GM18909 (cell line): ENCODE measurements around the gene ZFAND2B.

ENCODE experiments used
- ATAC-seq: cut with Tn5 transposase; IDR thresholded peaks from one replicate; pipeline ENCODE4 v1.9.1; 2021; ENCODE audit warnings: mild to moderate bottlenecking; ENCODE audit not compliant: unreplicated experiment, poor library complexity

Gene ZFAND2B

DNA sequence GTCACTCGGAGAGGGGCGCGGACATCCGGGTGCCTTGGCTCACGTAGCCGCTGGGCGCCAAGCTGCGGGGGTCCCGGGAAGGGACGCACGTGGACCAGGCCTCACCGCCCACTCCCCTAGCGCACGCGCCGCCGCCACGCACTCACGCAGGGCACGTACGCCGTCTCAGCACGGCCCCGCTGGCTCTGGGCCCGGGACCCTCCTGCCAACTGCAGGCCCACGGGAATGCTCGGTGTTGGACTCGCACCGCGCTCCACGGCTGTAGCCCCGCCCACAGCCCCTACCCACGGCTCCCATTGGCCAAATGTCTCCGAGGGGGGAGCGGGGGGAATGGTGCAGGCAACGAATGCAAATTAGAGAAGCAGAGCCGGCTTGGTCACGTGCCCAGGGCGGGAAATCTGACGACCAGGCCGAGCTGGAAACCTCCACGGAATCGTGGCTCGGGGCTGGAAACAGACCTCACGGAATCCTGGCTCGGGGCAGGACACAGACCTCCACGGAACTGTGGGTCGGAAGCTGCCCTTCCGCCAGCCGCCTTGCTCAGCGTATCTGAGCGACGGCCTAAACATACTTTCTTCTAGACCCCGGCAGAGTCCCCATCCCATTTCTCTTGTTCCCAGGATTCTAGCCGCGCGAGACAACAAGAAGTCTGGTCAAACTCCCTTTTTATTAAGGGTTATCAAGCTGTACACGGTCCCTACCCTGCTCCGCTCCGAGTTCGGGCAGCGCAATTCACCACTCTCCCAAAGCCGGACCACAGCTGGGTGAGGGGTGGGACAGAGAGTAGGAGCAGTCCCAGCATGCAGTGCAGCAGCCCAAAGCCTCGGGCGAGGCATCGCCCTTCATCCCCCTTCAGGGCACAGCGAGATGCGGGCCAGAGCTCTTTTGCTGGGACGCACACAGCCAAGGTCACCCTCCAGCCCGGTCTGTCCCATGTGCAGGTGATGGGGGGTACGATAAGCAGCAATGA, 12.4 kb downstream of the ZFAND2B start, which contains the start of gene ABCB6:
Gene ABCB6, minus strand, starts transcription at position 227 of the 970 bp plus-strand sequence. CDS start 285 bp downstream, outside the sequence.
- peak; percentile 81 for ATAC-seq

- no peak for ATAC-seq
These were observed 13.4 kb downstream of the ZFAND2B start for GRCh38 chr2:219219784-219220532.

GRCh38 chr2:219220652-219221402, 14.2 kb downstream of the ZFAND2B start:
- no peak for ATAC-seq

GRCh38 chr2:219221957-219222518, 15.5 kb downstream of the ZFAND2B start:
- no peak for ATAC-seq

- no peak for ATAC-seq
These were observed 17.4 kb downstream of the ZFAND2B start for GRCh38 chr2:219223831-219224610.

GRCh38 chr2:219225350-219225749, 18.8 kb downstream of the ZFAND2B start:
- no peak for ATAC-seq

DNA sequence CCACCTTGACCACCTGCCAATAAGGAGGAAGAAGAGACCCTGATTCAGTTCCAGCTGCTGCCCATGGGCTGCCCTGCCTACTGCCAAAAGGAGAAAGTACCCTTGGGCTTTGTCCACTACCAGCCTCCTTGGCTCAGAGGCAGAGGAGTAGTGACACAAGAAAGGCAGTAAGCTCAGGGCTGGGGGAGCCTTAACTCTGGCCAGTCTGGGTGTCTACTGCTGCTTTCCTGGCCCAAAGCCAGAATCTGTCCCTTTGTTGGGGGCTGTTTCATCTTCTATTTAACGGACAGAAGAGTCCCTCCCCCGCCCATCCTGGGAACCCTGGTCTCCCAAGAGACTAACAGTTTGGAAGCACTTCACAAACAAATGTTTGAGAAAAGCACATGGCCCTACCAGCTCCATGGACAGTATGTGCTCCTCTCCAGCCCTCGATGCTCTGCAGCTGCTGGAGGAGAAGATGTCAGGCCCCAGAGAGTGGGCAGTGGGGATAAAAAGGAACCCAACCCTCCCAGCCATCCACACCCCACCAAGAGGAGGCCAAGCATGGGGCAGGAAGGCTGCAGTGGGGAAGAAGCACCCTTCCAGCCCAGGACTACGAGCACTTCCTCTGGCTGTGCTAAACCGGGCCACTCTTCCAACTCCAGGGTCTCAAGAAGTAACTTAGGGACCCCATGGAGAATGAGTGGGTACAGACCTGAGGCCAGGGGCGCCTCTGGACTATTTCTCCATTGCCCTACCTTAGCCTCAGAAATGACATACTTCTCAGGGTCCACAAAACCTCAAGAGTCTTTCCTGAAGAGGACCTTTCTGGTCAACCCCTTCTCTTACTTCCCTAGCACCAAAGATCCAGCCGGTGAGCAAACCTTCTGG, 21.7 kb downstream of the ZFAND2B start:
- ATAC-seq = no peak

GRCh38 chr2:219228911-219229304, 22.3 kb downstream of the ZFAND2B start:
- ATAC-seq = no peak

DNA sequence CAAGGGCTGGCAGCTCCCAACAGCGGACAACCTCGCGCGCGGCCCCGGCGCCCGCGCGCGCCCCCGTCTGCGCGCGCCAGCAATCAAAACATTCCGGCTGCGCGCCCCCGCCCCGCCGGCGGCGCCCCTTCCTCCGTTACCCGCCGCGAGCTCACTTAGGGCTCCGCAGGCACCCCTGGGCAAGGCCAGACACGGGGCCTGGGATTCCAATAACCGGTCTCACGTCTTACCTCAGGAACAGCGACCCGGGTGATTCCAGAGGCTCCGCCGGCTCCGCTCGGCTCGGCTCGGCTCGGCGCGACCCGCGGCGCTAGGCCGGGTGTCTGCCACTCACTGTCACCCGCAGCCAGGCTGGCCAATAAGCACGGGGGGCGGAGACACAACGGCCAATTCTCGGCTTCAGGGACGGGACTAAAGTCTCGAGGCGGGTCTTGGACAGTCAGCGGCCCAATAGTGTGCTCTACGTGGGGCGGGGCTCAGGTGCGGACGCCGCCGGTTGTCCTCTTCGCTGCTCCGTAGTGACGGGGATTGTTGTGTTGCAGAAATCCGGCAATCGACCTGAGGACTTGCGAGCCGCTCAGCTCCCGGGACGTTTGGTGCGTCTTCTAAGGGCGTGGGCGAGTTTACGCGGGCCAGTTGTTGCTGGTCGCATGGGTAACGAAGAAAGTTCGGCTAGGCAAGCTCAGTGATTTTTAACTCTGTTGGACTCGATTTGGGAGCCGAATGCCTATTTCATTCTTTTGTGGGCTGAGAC, 22.9 kb downstream of the ZFAND2B start, which contains the start of the genes ANKZF1 and ATG9A:
Gene ANKZF1, plus strand, starts transcription at position 502 of the 754 bp plus-strand sequence. CDS start 452 bp downstream, outside the sequence.
Gene ATG9A, minus strand, starts transcription at position 332 of the 754 bp plus-strand sequence. CDS start 1,612 bp downstream, outside the sequence.
- peak; percentile 97 for ATAC-seq

GRCh38 chr2:219230059-219230540, 23.5 kb downstream of the ZFAND2B start:
- peak; percentile 19 for ATAC-seq

DNA sequence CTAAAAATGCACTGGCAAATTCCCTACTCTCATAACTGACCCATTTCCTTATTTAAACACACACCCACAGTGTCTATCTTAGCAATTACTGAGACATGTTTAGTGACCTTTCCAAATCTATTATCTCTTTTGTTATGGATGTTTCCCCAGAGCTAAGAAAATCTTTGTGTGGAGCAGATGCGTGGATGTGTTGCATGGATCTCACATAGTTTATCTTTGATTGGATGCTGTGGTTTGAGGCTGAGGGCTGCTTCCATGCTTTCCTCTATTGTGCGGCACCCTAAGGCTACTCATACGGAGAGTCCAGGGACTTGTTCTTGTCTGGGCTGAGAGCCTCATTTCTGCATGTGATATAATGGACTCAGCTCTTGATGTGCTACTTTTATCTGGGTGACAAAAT, 27.7 kb downstream of the ZFAND2B start:
- ATAC-seq = no peak

DNA sequence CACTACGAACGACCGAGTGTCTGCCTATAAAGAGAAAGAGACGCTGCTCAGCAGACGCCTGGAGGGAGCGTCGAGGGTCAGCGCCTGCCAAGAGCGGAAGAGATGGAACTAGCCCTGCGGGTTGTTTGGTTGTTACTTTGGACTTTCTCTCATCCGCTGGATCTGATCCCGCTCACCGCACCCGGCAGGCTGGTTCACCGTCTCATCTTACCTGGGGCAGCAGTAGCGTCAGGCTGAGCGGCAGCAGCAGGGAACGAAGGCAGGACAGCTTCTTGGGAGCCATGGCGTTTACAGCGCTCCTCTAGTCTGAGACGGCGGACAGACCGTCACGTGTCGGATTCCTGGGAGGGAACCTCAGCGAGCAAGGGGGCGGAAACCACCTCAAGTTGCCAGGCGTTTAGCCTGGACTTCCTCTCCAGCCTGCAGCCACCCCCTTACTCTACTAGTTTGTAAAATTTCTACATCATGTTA, 36.7 kb downstream of the ZFAND2B start:
- ATAC-seq = no peak

DNA sequence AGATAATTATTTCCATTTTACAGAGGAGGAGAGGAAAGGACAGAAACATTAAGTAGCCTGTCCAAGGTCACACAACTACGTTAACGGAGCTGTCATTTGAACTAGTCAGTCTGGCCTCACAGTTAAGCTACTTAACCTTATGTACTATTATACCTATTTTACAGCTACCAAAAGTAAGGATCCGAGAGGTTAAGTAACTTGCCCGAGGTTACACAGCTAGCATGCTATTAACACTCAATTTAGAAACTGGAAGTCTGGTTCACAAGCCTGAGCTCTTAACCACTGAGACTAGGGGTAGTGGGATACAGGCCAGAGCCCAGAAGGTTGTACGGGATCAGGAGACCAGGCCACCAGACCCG, 38.2 kb downstream of the ZFAND2B start:
- ATAC-seq = no peak

DNA sequence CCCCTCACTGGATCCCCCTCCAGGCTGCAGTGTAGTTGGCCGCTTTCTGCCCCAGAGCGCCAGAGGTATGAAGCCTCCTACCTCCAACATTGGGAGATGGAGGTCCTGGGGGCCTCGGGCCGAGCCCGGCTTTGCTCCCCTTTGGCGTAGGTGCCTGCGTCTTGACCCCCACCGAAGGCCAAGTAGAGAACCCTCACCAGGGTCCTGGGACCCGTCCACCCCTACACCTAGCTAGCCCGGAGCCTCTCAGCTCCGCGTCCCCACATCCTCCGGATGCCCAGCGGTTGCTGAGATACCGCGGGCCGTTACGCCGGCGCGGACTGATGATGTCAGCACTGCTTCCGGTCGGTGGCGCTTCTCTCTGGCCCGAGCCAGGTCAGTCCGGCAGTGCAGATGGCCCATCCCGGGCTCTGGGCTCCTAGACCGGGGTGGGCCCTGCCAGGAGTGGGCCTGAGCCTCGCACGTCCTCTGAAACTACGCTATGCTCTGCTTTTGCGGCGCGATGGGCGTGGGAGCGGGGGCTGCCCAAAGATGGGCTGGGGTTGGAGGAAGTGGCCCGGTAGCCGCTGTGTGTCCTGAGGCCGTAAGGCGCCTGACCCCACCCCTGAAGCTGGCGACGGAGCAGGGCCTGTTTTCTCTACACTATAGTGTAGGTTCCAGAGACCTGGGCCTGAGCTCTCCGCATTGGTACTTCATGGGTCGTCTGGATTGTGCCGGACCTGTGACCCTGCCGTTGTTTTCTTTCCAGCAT, 38.7 kb downstream of the ZFAND2B start, which contains the start of the genes GLB1L and STK16:
Gene GLB1L, minus strand, starts transcription at position 297 of the 751 bp plus-strand sequence. CDS start 1,871 bp downstream, outside the sequence.
Gene STK16, plus strand, starts transcription at position 332 of the 751 bp plus-strand sequence. CDS start 521 bp downstream, outside the sequence.
- ATAC-seq = peak; percentile 66

DNA sequence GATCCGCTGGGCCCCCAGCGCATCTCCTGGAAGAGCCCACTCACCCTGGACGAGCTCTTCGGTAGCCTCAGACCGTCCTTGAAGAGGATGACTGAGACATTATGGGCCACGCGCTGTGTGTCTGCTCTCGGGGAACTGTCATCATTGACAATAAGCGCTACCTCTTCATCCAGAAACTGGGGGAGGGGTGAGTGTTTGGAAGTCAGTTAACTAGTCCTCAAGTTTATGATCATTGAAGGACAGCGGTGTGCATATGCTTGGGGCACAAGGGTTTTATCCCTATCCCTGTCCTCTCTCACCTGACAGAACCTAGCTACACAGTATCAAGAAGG, 39.3 kb downstream of the ZFAND2B start:
- ATAC-seq = no peak

- no peak for ATAC-seq
These were observed 40.0 kb downstream of the ZFAND2B start for GRCh38 chr2:219246559-219246958.
